Measurements from ENCODE around the gene CEP120.
"Not testable (repeated sequence)": the region's sequence is repeated elsewhere in the genome, so short reads cannot be mapped to it uniquely, and the experiment has no call there.

Gene CEP120

DNA sequence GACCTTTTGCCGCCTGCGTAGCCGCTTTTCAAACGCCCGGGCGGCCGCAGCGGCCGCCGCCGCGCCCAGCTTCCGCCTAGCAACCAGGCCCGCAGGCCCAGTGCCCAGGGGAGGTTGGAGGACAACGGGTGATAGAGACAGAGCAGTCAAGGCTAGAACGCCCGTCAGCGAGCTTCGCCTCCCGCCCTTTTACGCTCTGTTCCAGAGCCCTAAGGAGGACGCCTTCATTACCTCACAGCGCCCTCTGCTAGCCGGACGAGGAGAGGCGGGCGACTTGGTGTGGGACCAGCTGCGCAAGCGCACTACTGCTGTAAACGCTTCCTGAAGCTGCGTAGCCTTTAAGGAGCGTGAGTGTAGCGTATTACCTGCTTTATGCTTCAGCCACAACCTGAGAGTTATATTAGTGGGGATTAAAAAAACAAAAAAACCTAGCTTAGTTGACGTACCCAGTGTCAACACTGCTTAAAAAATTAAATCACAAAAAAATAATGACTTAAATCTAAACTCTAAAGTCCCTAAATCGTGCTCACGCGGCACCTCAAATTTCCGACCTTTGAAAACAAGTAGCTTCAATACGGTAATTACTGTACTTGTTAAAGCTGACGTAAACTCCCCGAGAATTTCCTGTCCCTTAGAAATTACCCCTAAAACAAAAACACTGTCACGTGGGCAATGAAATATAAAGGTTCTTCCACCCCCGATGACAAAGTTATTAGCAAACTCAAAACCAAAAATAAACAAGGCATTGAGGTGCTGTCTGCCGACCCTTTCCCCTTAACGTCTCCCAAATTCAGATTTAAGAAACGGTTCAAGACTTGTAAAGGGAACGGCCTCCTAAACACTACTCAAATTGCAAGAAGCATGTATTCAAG is at the start of gene CEP120:
Gene CEP120 (minus strand): TSS at position 126 of the 872 bp plus-strand sequence. CDS start 405 bp downstream, outside the sequence.
- no peaks in the 10 kb centered on the region for H3K9me3 Mint-ChIP-seq
- H3K4me1 Mint-ChIP-seq: peaks cover 18% of the 10 kb centered on the region
- ATAC-seq (peak; percentile 99), DNase-seq (peak; percentile 96 to 98)
- H3K4me3 Mint-ChIP-seq: no peak within 1 kb of the TSS
- H3K27me3 Mint-ChIP-seq: no peaks in the 10 kb centered on the region
- peak within 1 kb of the TSS in 1 of 2 donors; percentile 96 for H3K27ac Mint-ChIP-seq

DNA sequence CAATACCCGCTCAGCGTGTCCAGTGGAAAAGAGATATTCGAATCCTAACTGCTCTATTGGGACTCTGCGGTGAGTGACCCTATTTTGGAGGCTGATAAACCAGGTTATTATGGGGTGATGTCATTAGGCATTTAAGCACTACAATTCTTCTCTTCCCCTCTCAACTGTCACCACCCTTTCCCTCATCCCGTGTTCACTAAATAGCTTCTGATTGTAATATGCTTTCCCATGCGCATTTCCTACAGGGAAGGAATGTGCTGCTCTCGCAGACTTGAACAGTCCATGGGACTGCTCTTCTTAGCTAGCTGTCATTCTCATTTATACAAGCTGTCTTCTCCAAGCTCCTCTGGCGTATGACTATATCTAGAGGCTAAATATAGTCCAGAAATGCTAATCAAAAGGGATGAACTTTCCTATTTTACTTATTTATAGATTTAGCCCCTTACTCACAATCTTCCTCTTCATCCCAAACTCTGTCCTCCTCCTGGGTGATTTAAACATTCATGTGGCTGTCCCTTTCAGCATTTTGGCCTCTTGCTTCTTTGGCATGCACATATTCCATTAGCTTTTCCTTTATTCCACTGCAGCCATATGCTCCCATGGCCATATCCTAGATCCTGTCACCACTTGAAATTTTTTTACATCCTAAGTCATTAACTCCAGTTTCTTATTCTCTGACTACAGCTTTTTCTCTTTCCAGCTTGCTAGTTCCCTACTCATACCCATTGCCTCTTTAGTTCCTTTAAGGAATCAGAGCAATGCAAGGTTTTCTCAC is 49.1 kb upstream of the CEP120 start:
- DNase-seq (no peak), ATAC-seq (no peak)
- H3K4me1 Mint-ChIP-seq: no peaks in the 10 kb centered on the region
- peaks cover 47% of the 10 kb centered on the region for H3K27me3 Mint-ChIP-seq
- no peak overlapping the region for H3K27ac Mint-ChIP-seq
- H3K4me3 Mint-ChIP-seq: no peak overlapping the region
- H3K9me3 Mint-ChIP-seq: peaks cover 17 to 26% of the 10 kb centered on the region in 2 donors

DNA sequence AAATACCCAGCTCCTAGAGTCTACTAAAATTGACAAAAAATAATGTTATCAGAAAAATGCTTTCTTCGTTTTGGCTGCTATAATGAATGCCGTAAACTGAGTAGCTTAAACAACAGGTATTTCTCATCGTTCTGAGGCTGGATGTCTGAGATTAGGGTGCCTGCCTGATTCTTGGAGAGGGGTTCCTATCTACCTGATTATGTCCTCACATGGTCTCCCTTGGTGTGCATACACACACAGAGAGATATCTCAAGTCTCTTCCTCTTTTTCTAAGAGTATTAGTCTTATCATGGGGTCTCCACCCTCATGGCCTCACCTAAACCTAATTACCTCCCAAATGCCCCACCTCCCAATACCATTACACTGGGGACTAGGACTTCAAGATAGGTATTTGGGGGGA is 48.2 kb upstream of the CEP120 start:
- Mint-ChIP-seq H3K27ac (no peak overlapping the region), H3K27me3 (peaks cover 48% of the 10 kb centered on the region), H3K9me3 (peaks cover 24 to 30% of the 10 kb centered on the region in 2 donors), H3K4me3 (no peak overlapping the region), H3K4me1 (no peaks in the 10 kb centered on the region)
- DNase-seq (no peak), ATAC-seq (no peak)

DNA sequence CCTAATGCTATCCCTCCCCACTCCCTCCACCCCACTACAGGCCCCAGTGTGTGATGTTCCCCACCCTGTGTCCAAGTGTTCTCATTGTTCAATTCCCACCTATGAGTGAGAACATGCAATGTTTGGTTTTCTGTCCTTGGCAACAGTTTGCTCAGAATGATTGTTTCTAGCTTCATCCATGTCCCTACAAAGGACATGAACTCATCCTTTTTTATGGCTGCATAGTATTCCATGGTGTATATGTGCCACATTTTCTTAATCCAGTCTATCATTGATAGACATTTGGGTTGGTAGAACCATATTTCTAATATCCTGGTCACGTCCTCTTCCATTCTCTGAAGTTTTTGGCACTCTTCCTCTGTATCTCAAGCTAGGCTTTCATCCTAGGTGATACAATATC is 43.6 kb upstream of the CEP120 start:
- DNase-seq, ATAC-seq, H3K27ac Mint-ChIP-seq, H3K4me1 Mint-ChIP-seq, H3K4me3 Mint-ChIP-seq: not testable (repeated sequence)
- Mint-ChIP-seq H3K27me3 (peaks cover 29% of the 10 kb centered on the region), H3K9me3 (peaks cover 24 to 30% of the 10 kb centered on the region in 2 donors)

DNA sequence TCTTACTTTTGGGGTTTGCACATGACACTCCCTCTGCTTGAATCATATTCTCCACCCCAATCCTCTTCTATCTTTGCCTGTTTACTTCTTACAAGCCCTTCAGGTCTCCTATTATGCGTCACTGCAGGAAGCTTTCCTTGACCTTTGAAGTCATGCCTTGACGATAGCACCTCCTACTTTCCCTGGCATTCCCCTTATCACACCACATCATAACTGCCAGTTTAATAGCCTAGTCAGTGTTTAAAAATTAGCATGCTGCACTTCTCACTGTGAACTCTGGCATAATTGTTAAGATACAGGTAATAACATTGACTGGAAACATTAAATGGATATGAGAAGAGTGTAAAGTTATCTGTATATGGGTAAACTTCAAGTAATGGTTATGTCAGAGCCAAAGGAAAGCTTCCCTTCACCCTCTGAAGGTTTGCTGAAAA is 37.1 kb upstream of the CEP120 start:
- H3K4me1 Mint-ChIP-seq: peaks cover 24% of the 10 kb centered on the region
- H3K27me3 Mint-ChIP-seq: no peaks in the 10 kb centered on the region
- peak overlapping the region; percentile 21 to 49 for H3K27ac Mint-ChIP-seq
- H3K9me3 Mint-ChIP-seq: peaks cover 0 to 3% of the 10 kb centered on the region in 2 donors
- peak; percentile 98 for ATAC-seq
- DNase-seq: peak; percentile 37 to 63
- peak overlapping the region; percentile 6 to 44 for H3K4me3 Mint-ChIP-seq

DNA sequence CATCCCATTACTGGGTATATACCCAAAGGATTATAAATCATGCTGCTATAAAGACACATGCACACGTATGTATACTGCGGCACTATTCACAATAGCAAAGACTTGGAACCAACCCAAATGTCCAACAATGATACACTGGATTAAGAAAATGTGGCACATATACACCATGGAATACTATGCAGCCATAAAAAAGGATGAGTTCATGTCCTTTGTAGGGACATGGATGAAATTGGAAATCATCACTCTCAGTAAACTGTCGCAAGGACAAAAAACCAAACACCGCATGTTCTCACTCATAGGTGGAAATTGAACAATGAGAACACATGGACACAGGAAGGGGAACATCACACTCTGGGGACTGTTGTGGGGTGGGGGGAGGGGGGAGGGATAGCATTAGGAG is 35.8 kb upstream of the CEP120 start:
- DNase-seq, H3K27ac Mint-ChIP-seq, H3K4me3 Mint-ChIP-seq, H3K9me3 Mint-ChIP-seq, ATAC-seq, H3K27me3 Mint-ChIP-seq: not testable (repeated sequence)
- H3K4me1 Mint-ChIP-seq: peaks cover 24% of the 10 kb centered on the region

DNA sequence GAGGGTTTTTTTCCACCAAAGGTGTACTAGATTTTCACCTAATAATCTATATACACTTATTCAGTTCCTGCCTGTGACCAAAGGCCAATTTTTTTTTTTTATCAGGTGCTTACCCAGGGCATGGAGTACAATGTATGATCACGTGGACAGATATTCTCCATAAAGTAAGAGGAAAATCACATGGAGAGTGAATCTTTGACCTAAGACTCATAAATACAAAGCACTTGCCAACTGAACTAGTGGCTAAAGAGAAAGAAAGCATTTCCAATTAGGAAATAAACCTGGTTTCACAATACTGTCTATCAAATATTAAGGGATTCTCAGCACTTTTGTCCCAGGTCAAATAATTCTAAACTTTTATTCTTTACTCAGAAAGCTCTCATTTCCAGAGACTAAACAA is 33.0 kb upstream of the CEP120 start:
- H3K27ac Mint-ChIP-seq: no peak overlapping the region
- H3K4me3 Mint-ChIP-seq: no peak overlapping the region

DNA sequence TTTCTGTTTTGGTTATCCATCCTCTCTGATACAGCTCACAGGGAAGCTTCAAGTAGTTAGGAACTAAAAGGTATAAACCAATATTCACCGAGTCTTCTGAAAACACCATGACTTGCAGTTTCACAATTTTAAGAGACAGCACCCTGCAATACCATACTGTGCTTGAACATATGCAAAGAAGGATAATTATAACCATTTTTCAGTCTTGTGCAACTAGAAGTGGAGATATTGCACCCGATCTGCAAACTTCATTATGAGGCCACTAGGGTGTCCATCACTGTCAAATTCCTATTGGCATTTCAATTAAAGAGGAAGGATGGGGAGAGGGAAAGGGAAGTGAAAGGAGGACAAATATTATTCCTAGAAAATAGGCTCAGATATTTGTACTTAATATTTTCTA is 32.4 kb upstream of the CEP120 start:
- Mint-ChIP-seq H3K9me3 (peaks cover 0 to 3% of the 10 kb centered on the region in 2 donors), H3K4me3 (no peak overlapping the region), H3K27ac (no peak overlapping the region), H3K27me3 (peaks cover 15% of the 10 kb centered on the region), H3K4me1 (peaks cover 9% of the 10 kb centered on the region)
- ATAC-seq (no peak), DNase-seq (no peak)

More for the DNA sequence above, 33.0 kb upstream of the CEP120 start:
- DNase-seq: no peak
- Mint-ChIP-seq H3K4me1 (peaks cover 15% of the 10 kb centered on the region), H3K27me3 (peaks cover 15% of the 10 kb centered on the region), H3K9me3 (peaks cover 0 to 3% of the 10 kb centered on the region in 2 donors)
- no peak for ATAC-seq

DNA sequence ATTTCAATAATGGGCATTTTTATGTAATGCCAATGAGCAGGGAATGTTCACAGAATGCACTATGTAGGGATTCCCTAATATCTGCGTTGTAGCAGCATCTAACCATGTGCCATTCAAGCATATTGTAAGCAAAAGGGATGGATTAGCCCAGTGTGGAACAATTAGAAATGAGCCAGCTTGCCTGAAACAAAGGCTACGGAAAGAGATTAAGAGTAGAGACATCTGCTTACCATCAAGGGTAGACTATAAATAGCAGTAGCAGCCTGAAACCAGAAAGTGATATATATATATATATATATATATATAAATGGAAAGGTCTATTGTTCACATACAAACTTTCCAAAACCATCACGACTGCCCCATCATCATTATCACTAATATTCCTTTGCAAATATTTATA is 31.9 kb upstream of the CEP120 start:
- H3K4me1 Mint-ChIP-seq: peaks cover 6% of the 10 kb centered on the region
- DNase-seq (no peak), ATAC-seq (no peak)
- peaks cover 15% of the 10 kb centered on the region for H3K27me3 Mint-ChIP-seq
- H3K27ac Mint-ChIP-seq: no peak overlapping the region
- H3K9me3 Mint-ChIP-seq: peaks cover 0 to 2% of the 10 kb centered on the region in 2 donors
- no peak overlapping the region for H3K4me3 Mint-ChIP-seq

DNA sequence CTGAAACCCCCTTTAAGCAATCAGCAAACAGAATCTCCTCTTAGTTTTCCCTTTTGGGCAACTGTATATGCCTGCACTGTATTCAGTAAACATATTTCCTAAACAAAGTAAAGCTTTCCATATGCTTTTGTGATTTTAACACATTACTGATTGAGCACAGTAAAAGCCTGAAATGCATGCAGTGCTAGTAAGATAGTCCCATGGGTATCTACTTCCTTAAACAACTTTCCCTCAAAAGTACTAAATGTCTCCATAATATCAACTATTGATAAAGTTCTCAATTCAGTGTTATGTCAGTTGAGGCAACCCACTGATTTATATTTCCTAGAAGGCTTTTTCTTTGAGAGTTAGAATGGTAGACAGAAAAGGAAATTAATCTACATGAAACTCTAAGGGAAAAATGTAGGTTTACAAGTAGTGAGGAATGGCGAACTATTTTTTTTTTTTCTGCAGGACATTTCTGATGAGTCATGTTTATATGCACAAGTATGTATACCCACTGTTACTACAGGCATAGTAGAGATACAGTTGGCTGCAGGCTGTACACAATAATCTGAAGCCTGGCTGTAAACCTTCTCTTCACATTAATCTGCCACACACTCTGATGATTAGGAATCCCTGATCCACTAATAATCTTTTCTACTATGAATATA is 31.2 kb upstream of the CEP120 start:
- no peaks in the 10 kb centered on the region for H3K9me3 Mint-ChIP-seq
- no peak for ATAC-seq
- H3K4me1 Mint-ChIP-seq: peaks cover 8% of the 10 kb centered on the region
- peaks cover 15% of the 10 kb centered on the region for H3K27me3 Mint-ChIP-seq
- H3K4me3 Mint-ChIP-seq: no peak overlapping the region
- H3K27ac Mint-ChIP-seq: no peak overlapping the region
- DNase-seq: no peak

DNA sequence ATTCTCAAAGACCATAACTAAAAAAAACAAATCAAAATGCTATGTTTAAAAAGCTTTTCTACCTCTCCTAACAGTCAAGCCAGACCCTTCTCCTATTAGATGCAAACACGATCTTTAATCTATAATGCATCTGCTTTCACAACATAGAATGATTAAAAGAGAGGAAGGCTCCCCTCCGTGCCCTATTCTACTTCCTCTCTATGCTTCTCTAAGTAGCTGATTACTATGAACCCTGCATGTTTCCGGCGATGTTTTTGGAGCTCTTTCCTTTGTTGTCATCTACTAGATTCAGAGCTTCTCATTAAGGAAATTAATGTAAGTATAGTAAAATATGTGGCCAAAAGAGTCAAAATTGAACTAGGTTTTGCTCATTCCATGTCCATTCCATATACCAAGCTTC is 29.2 kb upstream of the CEP120 start:
- DNase-seq: no peak
- H3K27ac Mint-ChIP-seq: no peak overlapping the region
- H3K4me1 Mint-ChIP-seq: peaks cover 28% of the 10 kb centered on the region
- H3K27me3 Mint-ChIP-seq: peaks cover 15% of the 10 kb centered on the region
- ATAC-seq: no peak
- H3K9me3 Mint-ChIP-seq: no peaks in the 10 kb centered on the region
- H3K4me3 Mint-ChIP-seq: no peak overlapping the region

DNA sequence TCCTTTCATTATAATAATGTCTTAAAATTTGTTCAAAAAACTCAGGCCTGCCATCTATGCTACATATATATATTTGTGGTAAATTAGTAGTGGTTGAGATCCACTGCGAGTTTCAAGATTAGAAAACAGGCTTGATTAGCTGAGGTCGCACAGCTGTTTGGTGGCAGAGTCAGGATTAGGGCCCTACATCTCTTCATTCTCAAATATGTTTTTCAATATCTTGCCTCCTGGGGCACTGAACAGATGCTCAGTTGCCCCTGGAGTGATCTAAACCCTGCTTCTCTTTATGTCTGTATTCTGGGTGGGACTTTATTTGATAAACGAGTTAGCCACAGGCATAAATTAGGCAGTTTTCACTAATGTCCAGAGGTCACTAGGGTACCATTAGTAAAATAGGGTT is 27.8 kb upstream of the CEP120 start:
- H3K4me1 Mint-ChIP-seq: peaks cover 28% of the 10 kb centered on the region
- ATAC-seq: no peak
- H3K27ac Mint-ChIP-seq: no peak overlapping the region
- peaks cover 15% of the 10 kb centered on the region for H3K27me3 Mint-ChIP-seq
- no peak for DNase-seq
- H3K9me3 Mint-ChIP-seq: no peaks in the 10 kb centered on the region
- no peak overlapping the region for H3K4me3 Mint-ChIP-seq

DNA sequence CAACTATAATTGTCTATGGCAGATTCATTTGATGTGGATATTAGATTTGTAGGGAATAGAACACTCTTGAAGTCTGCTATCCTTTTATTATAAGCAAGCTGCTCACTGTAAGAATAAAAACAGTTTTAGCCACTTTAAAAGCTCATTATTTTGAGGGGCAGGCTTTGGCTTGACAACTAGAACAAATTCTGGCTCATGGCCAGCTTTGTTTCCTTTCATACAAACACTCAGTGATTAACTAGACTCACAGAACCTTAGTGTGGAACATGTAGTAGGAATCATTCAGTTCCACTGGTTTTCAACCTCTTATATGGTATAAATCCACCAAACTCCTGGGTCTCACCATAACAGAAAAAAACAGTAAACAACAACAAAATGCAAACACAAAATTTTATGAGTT is 27.4 kb upstream of the CEP120 start:
- H3K27me3 Mint-ChIP-seq: peaks cover 15% of the 10 kb centered on the region
- DNase-seq: no peak
- no peaks in the 10 kb centered on the region for H3K9me3 Mint-ChIP-seq
- no peak overlapping the region for H3K27ac Mint-ChIP-seq
- peaks cover 28% of the 10 kb centered on the region for H3K4me1 Mint-ChIP-seq
- H3K4me3 Mint-ChIP-seq: no peak overlapping the region
- ATAC-seq: no peak

DNA sequence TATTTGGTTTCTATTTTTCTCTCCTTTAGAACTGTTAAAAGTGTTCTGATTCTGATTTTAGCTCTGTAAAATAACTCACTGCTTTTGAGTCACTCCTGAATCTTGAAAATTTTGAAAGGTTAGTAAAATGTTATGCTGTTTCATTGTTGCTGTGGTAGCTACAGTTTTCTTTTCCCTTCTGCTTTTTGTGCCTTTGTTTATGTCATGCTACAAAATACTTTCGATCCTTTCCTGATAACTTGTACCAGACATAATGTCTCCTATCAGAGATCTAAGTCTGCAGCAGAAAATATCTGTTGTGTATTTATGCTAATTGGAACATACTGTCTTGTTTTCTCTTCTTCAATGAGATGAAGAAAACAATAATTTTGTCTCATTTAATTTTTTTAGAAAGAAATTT is 26.9 kb upstream of the CEP120 start:
- Mint-ChIP-seq H3K27me3 (peaks cover 15% of the 10 kb centered on the region), H3K4me1 (peaks cover 28% of the 10 kb centered on the region), H3K9me3 (no peaks in the 10 kb centered on the region), H3K27ac (no peak overlapping the region), H3K4me3 (no peak overlapping the region)
- ATAC-seq (no peak), DNase-seq (no peak)

DNA sequence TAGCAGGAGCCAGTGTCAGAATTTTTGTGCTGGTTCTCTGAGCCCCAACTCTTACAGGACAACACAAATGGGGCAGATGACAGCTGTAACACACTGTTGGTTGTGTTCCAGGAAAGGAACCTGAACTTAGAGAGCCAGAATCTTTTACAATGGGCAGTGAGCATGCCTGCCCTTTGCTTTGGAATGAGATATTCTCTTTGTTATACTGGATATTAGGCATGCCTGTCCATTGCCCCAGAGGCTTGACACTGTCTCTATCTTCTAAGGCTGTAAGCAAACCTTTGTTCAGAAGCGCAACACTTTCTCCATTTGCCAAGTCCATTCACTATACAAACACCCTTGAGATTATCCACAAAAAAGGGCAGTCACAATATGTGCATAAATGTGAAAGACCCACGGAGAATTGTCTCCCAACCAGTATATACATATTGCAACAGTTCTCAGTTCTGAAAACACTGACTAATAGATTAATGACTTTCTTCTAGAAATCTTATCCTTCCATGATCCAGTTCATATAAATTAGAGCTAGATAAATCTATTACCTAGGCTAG is 26.3 kb upstream of the CEP120 start:
- Mint-ChIP-seq H3K27ac (no peak overlapping the region), H3K9me3 (no peaks in the 10 kb centered on the region)
- ATAC-seq: no peak

More for the DNA sequence above, 26.3 kb upstream of the CEP120 start:
- Mint-ChIP-seq H3K27me3 (peaks cover 15% of the 10 kb centered on the region), H3K4me3 (no peak overlapping the region), H3K4me1 (peaks cover 28% of the 10 kb centered on the region)
- DNase-seq: no peak

All from stimulated activated naive CD8-positive, alpha-beta T cell treated with anti-CD3 and anti-CD28 coated beads, Interleukin-15, amount 100 ng/mL, for 72 hours (primary cell).